Natural killer cell (primary cell): ENCODE data around the gene TSPAN12. TPM values are rescaled to one million over a fixed set of nuclear protein-coding genes. Genes with fewer than 3 reads are reported as not detected.
A peak's percentile ranks its signal among the peaks of the same experiment; 100 is the strongest.
"Not testable (repeated sequence)": the region's sequence is repeated elsewhere in the genome, so short reads cannot be mapped to it uniquely, and the experiment has no call there.

ENCODE experiments used
- ATAC-seq, 3 donors: fragments of 150-1000 bp in 2 of 3; fragments of 200-7000 bp in 1 of 3; cut with Tn5 transposase; 1 replicate in 1 of 3; 2 replicates in 2 of 3; pipeline ENCODE4 v1.10.0; 2021; ENCODE audit warnings: mild to moderate bottlenecking in 2 of 3, moderate library complexity in 2 of 3
- DNase-seq, 2 donors: peaks; one replicate each; pipeline versions ENCODE4 v3.0.0 to v3.0.0-alpha.2; 2013 to 2021; ENCODE audit warnings: mixed read lengths in 1 of 2
- H3K27ac ChIP-seq: one replicate; pipeline ENCODE4 v1.5.1; 2013; ENCODE audit warnings: mild to moderate bottlenecking, low read length
- H3K27me3 ChIP-seq: one replicate; pipeline ENCODE4 v1.6.1; 2013; ENCODE audit warnings: low read length; ENCODE audit not compliant: control insufficient read depth, insufficient read depth
- H3K36me3 ChIP-seq: one replicate; pipeline ENCODE4 v1.6.1; 2013; ENCODE audit warnings: low read length; ENCODE audit not compliant: control insufficient read depth, insufficient read depth
- H3K4me1 ChIP-seq: one replicate; pipeline ENCODE4 v1.6.1; 2013; ENCODE audit warnings: low read length; ENCODE audit not compliant: control insufficient read depth, insufficient read depth
- H3K4me3 ChIP-seq: one replicate; pipeline ENCODE4 v1.5.1; 2013; ENCODE audit warnings: low read length
- H3K9me3 ChIP-seq: one replicate; pipeline ENCODE4 v1.6.1; 2013; ENCODE audit warnings: low read length; ENCODE audit not compliant: control insufficient read depth, insufficient read depth
- H3K27ac Mint-ChIP-seq, 2 donors: one replicate each; pipeline ENCODE4 v1.8.0; 2022; ENCODE audit warnings: mild to moderate bottlenecking in 2 of 2, mixed read lengths in 2 of 2, moderate library complexity in 1 of 2
- H3K27me3 Mint-ChIP-seq, 2 donors: one replicate each; pipeline ENCODE4 v1.8.0; 2022; ENCODE audit warnings: low read depth in 2 of 2, mixed read lengths in 2 of 2
- H3K36me3 Mint-ChIP-seq: one replicate; pipeline ENCODE4 v1.8.0; 2022; ENCODE audit warnings: mixed read lengths
- H3K4me1 Mint-ChIP-seq, 2 donors: one replicate each; pipeline ENCODE4 v1.8.0; 2022; ENCODE audit warnings: mixed read lengths in 2 of 2
- H3K4me3 Mint-ChIP-seq: one replicate; pipeline ENCODE4 v1.8.0; 2022; ENCODE audit warnings: mild to moderate bottlenecking, moderate library complexity, mixed read lengths
- H3K9me3 Mint-ChIP-seq, 2 donors: one replicate each; pipeline ENCODE4 v1.8.0; 2022; ENCODE audit warnings: mixed read lengths in 2 of 2
- CTCF ChIP-seq: fragments of 200-600 bp; IDR thresholded peaks from one replicate; pipeline ENCODE4 v1.8.0; 2022; ENCODE audit warnings: antibody characterized with exemption
- WGBS: methylation state at CpG from one replicate; pipeline ENCODE4 v1.1.7; 2013; ENCODE audit warnings: missing lambda C conversion rate; ENCODE audit not compliant: insufficient coverage; 5-methylcytosine and 5-hydroxymethylcytosine counted together
- intact Hi-C: fragments of 100-400 bp; cut with micrococcal nuclease; formaldehyde crosslinking; loops from one replicate; pipeline ENCODE4 v1.14.2; 2022
- total RNA-seq, 4 donors: library from RNA; stranded (reverse); fragments of 120-200 nt in 1 of 4; gene quantifications; one replicate each; pipeline versions ENCODE4 v1.2.3 to v1.2.4, GENCODE V29; 2013 to 2022

Gene TSPAN12
- total RNA-seq = not detected
- not detected for total RNA-seq (2013)

GRCh38 chr7:120857588-120858573, at the start of gene TSPAN12:
TSS of gene TSPAN12 (minus strand) at chr7:120858144. CDS start at chr7:120856763, 1,381 bp downstream.
- TF ChIP-seq CTCF = no peak
- peak within 1 kb of the TSS; percentile 39 for H3K4me3 ChIP-seq

GRCh38 chr7:120898715-120899499, 41.0 kb upstream of the TSPAN12 start:
- Mint-ChIP-seq H3K27ac (no peak overlapping the region), H3K36me3 (no peaks in the 10 kb centered on the region), H3K27me3 (peaks cover 0 to 4% of the 10 kb centered on the region in 2 donors), H3K4me3 (no peak overlapping the region), H3K9me3 (peaks cover 2 to 6% of the 10 kb centered on the region in 2 donors), H3K4me1 (no peaks in the 10 kb centered on the region)
- WGBS = 61% methylated on average over 4 of the region's 4 CpGs
- no peaks in the 10 kb centered on the region for H3K36me3 ChIP-seq
- no peaks in the 10 kb centered on the region for H3K27me3 ChIP-seq
- H3K9me3 ChIP-seq = no peaks in the 10 kb centered on the region
- DNase-seq (no peak), ATAC-seq (no peak)
- no peak for TF ChIP-seq CTCF
- no peak overlapping the region for H3K27ac ChIP-seq
- no peak overlapping the region for H3K4me3 ChIP-seq
- no peaks in the 10 kb centered on the region for H3K4me1 ChIP-seq
- intact Hi-C loops = no loop called here

More at GRCh38 chr7:120857588-120858573, at the start of gene TSPAN12:
- Histone ChIP-seq H3K4me1 (peaks cover 12% of the 10 kb centered on the region), H3K27ac (no peak within 1 kb of the TSS), H3K9me3 (no peaks in the 10 kb centered on the region), H3K36me3 (no peaks in the 10 kb centered on the region), H3K27me3 (peaks cover 48% of the 10 kb centered on the region)
- Mint-ChIP-seq H3K9me3 (no peaks in the 10 kb centered on the region), H3K27ac (no peak within 1 kb of the TSS), H3K4me3 (peak within 1 kb of the TSS; percentile 84), H3K36me3 (no peaks in the 10 kb centered on the region), H3K27me3 (peaks cover 37 to 60% of the 10 kb centered on the region in 2 donors), H3K4me1 (peaks cover 10 to 21% of the 10 kb centered on the region in 2 donors)
- DNase-seq (peak; percentile 26 to 60), ATAC-seq (peak; percentile 78 to 87 (median 80))
- intact Hi-C loops = no loop called here
- under 1% methylated on average over 71 of the region's 71 CpGs for WGBS

- H3K36me3 ChIP-seq, H3K4me3 ChIP-seq, H3K27me3 ChIP-seq, H3K9me3 Mint-ChIP-seq, H3K27ac ChIP-seq, H3K27ac Mint-ChIP-seq, DNase-seq, H3K4me1 ChIP-seq, H3K4me3 Mint-ChIP-seq, H3K4me1 Mint-ChIP-seq, H3K36me3 Mint-ChIP-seq, intact Hi-C loops, H3K9me3 ChIP-seq, ATAC-seq, H3K27me3 Mint-ChIP-seq: not testable (repeated sequence)
- 84% methylated on average over 3 of the region's 3 CpGs for WGBS
Measured at GRCh38 chr7:120895253-120895652, 37.3 kb upstream of the TSPAN12 start.

GRCh38 chr7:120885602-120886001, 27.7 kb upstream of the TSPAN12 start:
- H3K27me3 ChIP-seq, H3K4me3 ChIP-seq, H3K27ac Mint-ChIP-seq, H3K36me3 ChIP-seq, H3K36me3 Mint-ChIP-seq, ATAC-seq, H3K4me1 ChIP-seq, H3K9me3 ChIP-seq, H3K4me1 Mint-ChIP-seq, intact Hi-C loops, H3K9me3 Mint-ChIP-seq, H3K27me3 Mint-ChIP-seq, DNase-seq, H3K27ac ChIP-seq, H3K4me3 Mint-ChIP-seq: not testable (repeated sequence)
- 81% methylated on average over 3 of the region's 4 CpGs for WGBS
